Measurements from ENCODE around the gene TAS2R60.

The TAS2R60 gene

GRCh38 chr7:143444063-143444782 is 970 bp downstream of the TAS2R60 start:
- Histone ChIP-seq H3K4me1 (ENCODE audit: control insufficient read depth in 1 of 2, insufficient read depth in 1 of 2, low read depth in 1 of 2, low read length in 1 of 2) (no peaks in the 10 kb centered on the region), H3K9me3 (no peaks in the 10 kb centered on the region), H3K27ac (no peak overlapping the region), H3K36me3 (no peaks in the 10 kb centered on the region), H3K4me3 (ENCODE audit: low read depth in 1 of 2, low read length in 1 of 2) (no peak overlapping the region), H3K27me3 (no peaks in the 10 kb centered on the region)
- TF ChIP-seq CTCF (IDR thresholded peaks at IDR 0.05) = no peak

GRCh38 chr7:143444785-143445184 is 1.5 kb downstream of the TAS2R60 start:
- Histone ChIP-seq H3K27ac (no peak overlapping the region), H3K4me1 (ENCODE audit: control insufficient read depth in 1 of 2, insufficient read depth in 1 of 2, low read depth in 1 of 2, low read length in 1 of 2) (no peaks in the 10 kb centered on the region), H3K9me3 (no peaks in the 10 kb centered on the region), H3K36me3 (no peaks in the 10 kb centered on the region), H3K4me3 (ENCODE audit: low read depth in 1 of 2, low read length in 1 of 2) (no peak overlapping the region), H3K27me3 (no peaks in the 10 kb centered on the region)
- no peak for TF ChIP-seq CTCF (IDR thresholded peaks at IDR 0.05)

- no peak overlapping the region for H3K27ac ChIP-seq
- TF ChIP-seq CTCF (IDR thresholded peaks at IDR 0.05) = no peak
- H3K27me3 ChIP-seq = no peaks in the 10 kb centered on the region
- no peak overlapping the region for H3K4me3 ChIP-seq (ENCODE audit: low read depth in 1 of 2, low read length in 1 of 2)
- H3K9me3 ChIP-seq = no peaks in the 10 kb centered on the region
- no peaks in the 10 kb centered on the region for H3K36me3 ChIP-seq
- H3K4me1 ChIP-seq (ENCODE audit: control insufficient read depth in 1 of 2, insufficient read depth in 1 of 2, low read depth in 1 of 2, low read length in 1 of 2) = no peaks in the 10 kb centered on the region
Measured at GRCh38 chr7:143447466-143447865, 4.2 kb downstream of the TAS2R60 start.

GRCh38 chr7:143448429-143448828 is 5.2 kb downstream of the TAS2R60 start:
- no peak overlapping the region for H3K27ac ChIP-seq
- H3K27me3 ChIP-seq = no peaks in the 10 kb centered on the region
- no peaks in the 10 kb centered on the region for H3K4me1 ChIP-seq (ENCODE audit: control insufficient read depth in 1 of 2, insufficient read depth in 1 of 2, low read depth in 1 of 2, low read length in 1 of 2)
- H3K36me3 ChIP-seq = no peaks in the 10 kb centered on the region
- H3K4me3 ChIP-seq (ENCODE audit: low read depth in 1 of 2, low read length in 1 of 2) = no peak overlapping the region
- no peaks in the 10 kb centered on the region for H3K9me3 ChIP-seq
- no peak for TF ChIP-seq CTCF (IDR thresholded peaks at IDR 0.05)

GRCh38 chr7:143449793-143450192 is 6.5 kb downstream of the TAS2R60 start:
- Histone ChIP-seq H3K4me1 (ENCODE audit: control insufficient read depth in 1 of 2, insufficient read depth in 1 of 2, low read depth in 1 of 2, low read length in 1 of 2) (no peaks in the 10 kb centered on the region), H3K9me3 (no peaks in the 10 kb centered on the region), H3K27ac (no peak overlapping the region), H3K27me3 (no peaks in the 10 kb centered on the region), H3K36me3 (no peaks in the 10 kb centered on the region), H3K4me3 (ENCODE audit: low read depth in 1 of 2, low read length in 1 of 2) (no peak overlapping the region)
- TF ChIP-seq CTCF (IDR thresholded peaks at IDR 0.05) = no peak

Data from neutrophil (primary cell).